H1 (cell line): Measurements from ENCODE around the gene SMIM23. TPM values are rescaled to one million over a fixed set of nuclear protein-coding genes. Genes with fewer than 3 reads are reported as not detected.
A peak's percentile ranks its signal among the peaks of the same experiment; 100 is the strongest.

Experiments
- CTCF ChIA-PET: fragments of 300-600 bp; sonication (Branson Sonifier 250); formaldehyde crosslinking; loops from one replicate; lab custom pipeline; 2021; ENCODE audit not compliant: partially characterized antibody; lab: Charles Lee
- POLR2A ChIA-PET: fragments of 300-600 bp; sonication (Branson Sonifier 250); formaldehyde crosslinking; loops from one replicate; lab custom pipeline; 2021; ENCODE audit warnings: inconsistent platforms; ENCODE audit not compliant: partially characterized antibody; lab: Charles Lee
- DNase-seq, 2 experiments: peaks; one replicate each; pipeline versions ENCODE4 v3.0.0 to v3.0.0-alpha.2; 2010 to 2022; ENCODE audit warnings: low spot score in 2 of 2, low read depth in 1 of 2, mixed read lengths in 1 of 2
- FAIRE-seq: peaks from 2 replicates; lab custom pipeline; 2011; peaks lifted over from hg19 to GRCh38; lab: Jason Lieb, UNC
- H2AFZ ChIP-seq: 2 replicates; pipeline ENCODE4 v1.8.1; 2012; ENCODE audit warnings: low read length, inconsistent platforms
- H2AK5ac ChIP-seq: 2 replicates; pipeline ENCODE4 v1.6.1; 2013; ENCODE audit warnings: low read depth, low read length
- H2BK120ac ChIP-seq: replicated peaks from 2 replicates; pipeline ENCODE3; 2013; ENCODE audit warnings: low read depth, low read length, inconsistent platforms
- H2BK12ac ChIP-seq: 2 replicates; pipeline ENCODE4 v1.6.1; 2013; ENCODE audit warnings: low read depth, low read length
- H2BK15ac ChIP-seq: 2 replicates; pipeline ENCODE4 v1.6.1; 2013; ENCODE audit warnings: low read length
- H2BK20ac ChIP-seq: 2 replicates; pipeline ENCODE4 v1.6.1; 2013; ENCODE audit warnings: low read length
- H2BK5ac ChIP-seq: 2 replicates; pipeline ENCODE4 v1.6.1; 2013; ENCODE audit warnings: low read depth, low read length
- H3K14ac ChIP-seq: 2 replicates; pipeline ENCODE4 v1.6.1; 2013; ENCODE audit warnings: inconsistent platforms; ENCODE audit not compliant: insufficient read length
- H3K18ac ChIP-seq: 2 replicates; pipeline ENCODE4 v1.6.1; 2013; ENCODE audit warnings: low read length; ENCODE audit errors: extremely low read depth
- H3K23ac ChIP-seq: 2 replicates; pipeline ENCODE4 v1.6.1; 2013; ENCODE audit warnings: inconsistent platforms; ENCODE audit not compliant: insufficient read length
- H3K23me2 ChIP-seq: 2 replicates; pipeline ENCODE4 v1.6.1; 2013; ENCODE audit warnings: low read depth, low read length
- H3K27ac ChIP-seq: 2 replicates; pipeline ENCODE4 v1.6.1; 2011; ENCODE audit warnings: low read depth, low read length, inconsistent platforms
- H3K27me3 ChIP-seq, 4 experiments: replicated peaks in 1 of 4; 1 replicate in 1 of 4; 2 replicates in 3 of 4; pipeline versions ENCODE4 v1.6.1 to v1.8.1; 2011 to 2013; ENCODE audit warnings: low read length in 3 of 4, mild to moderate bottlenecking in 3 of 4, inconsistent platforms in 2 of 4, mixed read lengths in 2 of 4, moderate library complexity in 1 of 4; ENCODE audit not compliant: control insufficient read depth in 3 of 4, insufficient read depth in 3 of 4; ENCODE audit errors: extremely low read depth in 1 of 4
- H3K36me3 ChIP-seq, 4 experiments: 2 replicates each; pipeline versions ENCODE4 v1.6.1 to v1.8.1; 2011 to 2013; ENCODE audit warnings: mild to moderate bottlenecking in 4 of 4, low read length in 3 of 4, moderate library complexity in 2 of 4, control low read depth in 1 of 4, inconsistent platforms in 1 of 4; ENCODE audit not compliant: insufficient read depth in 4 of 4, control insufficient read depth in 2 of 4
- H3K4ac ChIP-seq: replicated peaks from 2 replicates; pipeline ENCODE3; 2013; ENCODE audit warnings: low read length, low read depth, mixed read lengths, inconsistent platforms; ENCODE audit not compliant: insufficient read length
- H3K4me1 ChIP-seq, 4 experiments: replicated peaks in 1 of 4; 1 replicate in 1 of 4; 2 replicates in 3 of 4; pipeline versions ENCODE4 v1.6.1 to v1.8.1; 2011 to 2013; ENCODE audit warnings: low read length in 3 of 4, inconsistent platforms in 2 of 4, mixed read lengths in 1 of 4; ENCODE audit not compliant: insufficient read depth in 4 of 4, control insufficient read depth in 3 of 4
- H3K4me2 ChIP-seq, 2 experiments: 2 replicates each; pipeline versions ENCODE4 v1.6.1 to v1.8.1; 2011 to 2013; ENCODE audit warnings: low read depth in 2 of 2, low read length in 2 of 2, control low read depth in 1 of 2, inconsistent platforms in 1 of 2, mild to moderate bottlenecking in 1 of 2; ENCODE audit not compliant: insufficient read depth in 1 of 2
- H3K4me3 ChIP-seq, 4 experiments: fragments of 200-600, 300-600 bp in 1 of 4; sonication (generic), shearing (Covaris generic), sonication (Bioruptor Twin) in 1 of 4; 2 replicates each; pipeline versions ENCODE4 v1.5.1 to v1.8.1; 2011 to 2016; ENCODE audit warnings: low read length in 4 of 4, low read depth in 3 of 4, control low read depth in 2 of 4, inconsistent platforms in 2 of 4, mild to moderate bottlenecking in 2 of 4, mixed read lengths in 1 of 4, moderate library complexity in 1 of 4; ENCODE audit not compliant: insufficient read depth in 2 of 4; ENCODE audit errors: extremely low read depth in 1 of 4
- H3K56ac ChIP-seq: replicated peaks from 2 replicates; pipeline ENCODE3; 2013; ENCODE audit warnings: low read depth, mild to moderate bottlenecking, mixed read lengths, low read length, inconsistent platforms; ENCODE audit not compliant: insufficient read length
- H3K79me1 ChIP-seq: 2 replicates; pipeline ENCODE4 v1.6.1; 2013; ENCODE audit warnings: low read depth, low read length, control low read depth
- H3K79me2 ChIP-seq, 2 experiments: 2 replicates each; pipeline versions ENCODE4 v1.6.1 to v1.8.1; 2012 to 2013; ENCODE audit warnings: low read length in 2 of 2, mild to moderate bottlenecking in 2 of 2, inconsistent platforms in 1 of 2; ENCODE audit not compliant: insufficient read depth in 2 of 2, control insufficient read depth in 1 of 2
- H3K9ac ChIP-seq, 4 experiments: replicated peaks in 1 of 4; 1 replicate in 1 of 4; 2 replicates in 3 of 4; pipeline versions ENCODE4 v1.6.1 to v1.8.1; 2011 to 2013; ENCODE audit warnings: low read depth in 3 of 4, low read length in 3 of 4, control low read depth in 2 of 4, mild to moderate bottlenecking in 2 of 4, moderate library complexity in 2 of 4, inconsistent platforms in 1 of 4; ENCODE audit errors: extremely low read depth in 1 of 4
- H3K9me3 ChIP-seq, 2 experiments: 2 replicates each; pipeline versions ENCODE4 v1.6.1 to v1.8.1; 2012 to 2013; ENCODE audit warnings: mild to moderate bottlenecking in 2 of 2, moderate library complexity in 2 of 2, control low read depth in 1 of 2, inconsistent platforms in 1 of 2, low read depth in 1 of 2, low read length in 1 of 2, mixed read lengths in 1 of 2; ENCODE audit not compliant: insufficient read depth in 2 of 2
- H4K20me1 ChIP-seq, 2 experiments: replicated peaks in 1 of 2; 2 replicates each; pipeline versions ENCODE3 to v1.8.1; 2011 to 2013; ENCODE audit warnings: inconsistent platforms in 2 of 2, low read length in 2 of 2, mild to moderate bottlenecking in 1 of 2; ENCODE audit not compliant: insufficient read depth in 2 of 2, control insufficient read depth in 1 of 2
- H4K5ac ChIP-seq: 2 replicates; pipeline ENCODE4 v1.6.1; 2013; ENCODE audit warnings: low read length, low read depth, mixed read lengths, inconsistent platforms; ENCODE audit not compliant: insufficient read length
- H4K8ac ChIP-seq: 2 replicates; pipeline ENCODE4 v1.8.0; 2013; ENCODE audit warnings: mild to moderate bottlenecking, moderate library complexity, low read length, inconsistent platforms; ENCODE audit not compliant: insufficient read depth; ENCODE audit errors: extremely low read depth
- H4K91ac ChIP-seq: replicated peaks from 2 replicates; pipeline ENCODE3; 2013; ENCODE audit warnings: low read length, mixed read lengths, inconsistent platforms; ENCODE audit not compliant: insufficient read length
- CHD2 ChIP-seq: IDR thresholded peaks from 2 replicates; pipeline ENCODE4 v1.6.1; 2012; ENCODE audit warnings: low read length, improper control_type of control experiment
- GABPA ChIP-seq: IDR thresholded peaks from 2 replicates; pipeline ENCODE4 v1.6.1; 2011; ENCODE audit warnings: mild to moderate bottlenecking, low read length, moderate library complexity, borderline replicate concordance; ENCODE audit not compliant: insufficient read depth
- KDM1A ChIP-seq: fragments of 200-600, 300-600 bp; sonication (generic); IDR thresholded peaks from 2 replicates; pipeline ENCODE4 v1.7.1; 2016; ENCODE audit warnings: mild to moderate bottlenecking, low read length, borderline replicate concordance
- POLR2A ChIP-seq, 2 experiments: IDR thresholded peaks; 1 replicate in 1 of 2; 2 replicates in 1 of 2; pipeline ENCODE4 v1.6.1; 2011; ENCODE audit warnings: low read depth in 2 of 2, low read length in 2 of 2, mild to moderate bottlenecking in 2 of 2; ENCODE audit errors: control extremely low read depth in 1 of 2
- POLR2AphosphoS5 ChIP-seq: IDR thresholded peaks from 2 replicates; pipeline ENCODE4 v1.6.1; 2011; ENCODE audit warnings: low read depth, low read length
- POU5F1 ChIP-seq: IDR thresholded peaks from 2 replicates; pipeline ENCODE4 v1.6.1; 2011; ENCODE audit warnings: low read depth, mild to moderate bottlenecking, low read length, moderate library complexity
- SRF ChIP-seq: IDR thresholded peaks from 2 replicates; pipeline ENCODE4 v1.6.1; 2011; ENCODE audit warnings: mild to moderate bottlenecking, low read depth, low read length, moderate library complexity
- YY1 ChIP-seq: IDR thresholded peaks from 2 replicates; pipeline ENCODE4 v1.6.1; 2011; ENCODE audit warnings: low read depth, mild to moderate bottlenecking, low read length
- WGBS, 2 experiments: shearing (Covaris generic) in 1 of 2; methylation state at CpG; one replicate each; pipeline versions ENCODE4 v1.1.6 to v1.1.7; 2013 to 2015; ENCODE audit warnings: low lambda C conversion rate in 2 of 2, mixed read lengths in 2 of 2, inconsistent platforms in 1 of 2, low coverage in 1 of 2, missing lambda C conversion rate in 1 of 2; ENCODE audit not compliant: insufficient replicate concordance in 2 of 2, insufficient coverage in 1 of 2, insufficient read length in 1 of 2; ENCODE audit errors: extremely low coverage in 1 of 2, missing lambda C conversion rate in 1 of 2; 5-methylcytosine and 5-hydroxymethylcytosine counted together
- polyA plus RNA-seq, 7 experiments: library from polyadenylated mRNA; depleted of rRNA in 3 of 7; stranded (reverse) in 5 of 7; unstranded in 2 of 7; fragments of >200 nt in 5 of 7; fragments of 200-250 nt in 2 of 7; gene quantifications; 1 replicate in 5 of 7; 2 replicates in 1 of 7; 4 replicates in 1 of 7; pipeline versions ENCODE4 v1.2.1 to v1.2.3, GENCODE V29; 2011 to 2013; ENCODE audit warnings: missing spikeins in 2 of 7, mixed read lengths in 2 of 7
- total RNA-seq: library from RNA; stranded (reverse); fragmentation: NEBNext Ultra II Directional; extraction: Animal tissue kit (Norgen Biotek cat#: 25700); gene quantifications from 2 replicates; pipeline ENCODE4 v1.2.1, GENCODE V29; 2021
- TF ChIP-seq, protein P1 (sequence below): IDR thresholded peaks from 2 replicates; pipeline ENCODE4 v1.6.1; 2012; ENCODE audit warnings: inconsistent platforms
- TF ChIP-seq, protein P2 (sequence below): IDR thresholded peaks from 2 replicates; pipeline ENCODE4 v1.6.1; 2012; ENCODE audit warnings: inconsistent platforms

Gene SMIM23
- total and polyA plus RNA-seq, 2 of the 8 experiments (the other 6 are each of a cell fraction or from before 2014, with no cell fraction given) = not detected

DNA sequence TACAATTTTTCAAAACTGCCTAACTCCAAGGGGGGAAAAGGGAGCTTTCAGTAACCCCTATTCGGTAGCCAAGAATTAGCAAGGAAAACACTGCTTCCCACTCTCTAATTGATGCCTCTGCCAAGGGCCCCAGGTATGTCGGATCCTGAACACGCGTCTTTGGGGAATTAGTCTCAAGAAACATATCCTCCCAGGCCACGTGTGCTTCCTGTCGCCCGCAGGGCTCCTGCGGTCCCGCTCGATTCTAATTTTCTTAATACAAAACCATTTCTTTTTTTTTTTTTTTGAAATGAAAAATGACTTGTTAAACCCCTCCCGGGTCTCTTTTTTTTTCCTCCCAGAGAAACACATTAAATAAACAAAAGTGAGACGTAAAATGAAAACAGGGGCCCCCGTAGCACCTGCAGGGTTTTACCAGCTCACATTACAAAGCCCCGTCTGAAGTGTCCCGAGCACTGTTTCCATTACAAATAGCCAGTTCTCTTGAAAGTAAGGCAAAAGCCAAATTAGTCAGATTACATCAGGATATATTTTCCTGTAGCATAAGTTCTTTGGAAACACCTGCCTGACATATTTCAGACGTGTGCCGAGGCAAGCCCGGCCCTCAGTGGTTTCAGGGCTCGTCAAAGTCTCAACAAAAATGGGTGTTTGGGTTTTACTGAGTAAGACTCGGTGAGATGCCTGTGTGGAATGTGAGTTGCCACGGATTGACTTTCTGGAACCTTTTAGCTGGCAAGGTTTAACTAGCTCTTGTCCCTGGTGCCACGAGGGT, 21.5 kb downstream of the SMIM23 start:
- Histone ChIP-seq H3K9ac (no peak overlapping the region), H3K79me2 (no peaks in the 10 kb centered on the region), H3K27ac (no peak overlapping the region), H4K5ac (no peak overlapping the region), H4K20me1 (no peaks in the 10 kb centered on the region), H3K9me3 (no peaks in the 10 kb centered on the region; a peak in 1 of 4 replicates), H3K79me1 (no peaks in the 10 kb centered on the region), H2AK5ac (no peak overlapping the region), H3K4me3 (peak overlapping the region in 1 of 4 experiments; percentile 43; a peak in 2 of 8 replicates), H2AFZ (peak overlapping the region; percentile 79), H3K4me2 (peak overlapping the region; percentile 30 to 49; a peak in 2 of 4 replicates), H3K27me3 (peaks cover 0 to 7% (median 2%) of the 10 kb centered on the region in 4 experiments; a peak in 4 of 7 replicates), H3K23ac (no peak overlapping the region), H3K18ac (no peak overlapping the region; the same call in 1 of the 2 replicates), H2BK5ac (no peak overlapping the region), H3K4me1 (peaks cover 4 to 14% (median 8%) of the 10 kb centered on the region in 4 experiments; a peak in 6 of 7 replicates), H2BK15ac (no peak overlapping the region), H3K56ac (no peak overlapping the region), H3K36me3 (no peaks in the 10 kb centered on the region), H2BK120ac (no peak overlapping the region), H2BK20ac (no peak overlapping the region), H3K23me2 (no peaks in the 10 kb centered on the region), H3K14ac (no peak overlapping the region), H4K8ac (no peak overlapping the region), H2BK12ac (no peak overlapping the region), H4K91ac (peak overlapping the region; percentile 36), H3K4ac (no peak overlapping the region)
- WGBS, 2 experiments = 35% methylated on average over 22 of the region's 22 CpGs; no CpG with 5 or more reads in 1 of the 2 experiments
- DNase-seq (no peak), FAIRE-seq (peak; percentile 73)
- POLR2A ChIA-PET = no interaction called here
- CTCF ChIA-PET = interaction anchor here (0.7 to 1.5 kb wide), 4 partner anchors 31 to 356 kb away, joined by 3 to 4 read pairs (median 3); no protein-coding TSS in a partner anchor
- TF ChIP-seq SRF (no peak), GABPA (no peak), POLR2AphosphoS5 (no peak), KDM1A (no peak), POLR2A (IDR thresholded peaks at IDR 0.05; ENCODE audit: control extremely low read depth in 1 of 2, low read depth in 2 of 2, low read length in 2 of 2) (no peak), CHD2 (no peak), YY1 (no peak), POU5F1 (no peak)
- TF ChIP-seq, protein P1, sequence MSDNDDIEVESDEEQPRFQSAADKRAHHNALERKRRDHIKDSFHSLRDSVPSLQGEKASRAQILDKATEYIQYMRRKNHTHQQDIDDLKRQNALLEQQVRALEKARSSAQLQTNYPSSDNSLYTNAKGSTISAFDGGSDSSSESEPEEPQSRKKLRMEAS = peak; percentile 56
- TF ChIP-seq, protein P2, sequence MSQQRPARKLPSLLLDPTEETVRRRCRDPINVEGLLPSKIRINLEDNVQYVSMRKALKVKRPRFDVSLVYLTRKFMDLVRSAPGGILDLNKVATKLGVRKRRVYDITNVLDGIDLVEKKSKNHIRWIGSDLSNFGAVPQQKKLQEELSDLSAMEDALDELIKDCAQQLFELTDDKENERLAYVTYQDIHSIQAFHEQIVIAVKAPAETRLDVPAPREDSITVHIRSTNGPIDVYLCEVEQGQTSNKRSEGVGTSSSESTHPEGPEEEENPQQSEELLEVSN = peak; percentile 83
